ENCODE data around the gene PAX7. TPM values are rescaled to one million over a fixed set of nuclear protein-coding genes. Genes with fewer than 3 reads are reported as not detected.

PAX7 gene
- total RNA-seq, 1 experiment from 2014 or later = 0.15 TPM

DNA sequence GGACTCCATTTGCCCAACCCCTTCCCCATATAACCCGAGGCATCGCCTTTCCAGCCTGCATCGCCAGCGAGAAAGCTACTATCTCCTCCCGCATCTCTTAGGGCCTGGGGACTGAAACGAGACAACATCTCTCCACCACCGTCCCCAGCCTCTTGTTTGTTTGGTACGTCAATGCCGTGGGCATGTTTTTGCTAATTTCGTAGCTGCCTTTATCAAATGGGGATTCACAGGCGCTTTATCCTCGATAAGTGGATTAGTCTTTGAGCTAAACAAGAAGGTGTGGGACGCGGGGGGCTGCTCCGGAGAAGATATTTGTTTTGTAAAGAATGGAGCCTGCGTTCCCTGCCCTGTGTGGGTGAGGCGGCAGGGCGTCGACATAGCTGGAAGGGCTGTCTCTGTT is 91.6 kb downstream of the PAX7 start:
- Histone ChIP-seq H3K23me2 (ENCODE audit: insufficient read length, low read depth, low read length, poor library complexity, severe bottlenecking) (no peaks in the 10 kb centered on the region), H2AFZ (ENCODE audit: low read length) (no peak overlapping the region), H4K8ac (replicated peaks; ENCODE audit: insufficient read length, low read depth, low read length) (no peak overlapping the region), H3K18ac (ENCODE audit: insufficient read length, low read depth, low read length) (no peak overlapping the region), H4K91ac (ENCODE audit: insufficient read length, low read depth, low read length) (no peak overlapping the region), H3K23ac (ENCODE audit: insufficient read length, low read depth, low read length) (no peak overlapping the region), H2BK120ac (ENCODE audit: low read depth, low read length, poor library complexity, severe bottlenecking) (no peak overlapping the region), H2BK20ac (ENCODE audit: low read depth, low read length, poor library complexity, severe bottlenecking) (no peak overlapping the region), H3K79me1 (ENCODE audit: insufficient read depth, low read depth, low read length, poor library complexity, severe bottlenecking) (no peaks in the 10 kb centered on the region), H4K5ac (ENCODE audit: insufficient read length, low read depth, low read length) (no peak overlapping the region), H3K56ac (ENCODE audit: insufficient read length, low read depth, low read length) (no peak overlapping the region), H2BK12ac (ENCODE audit: insufficient read length, low read depth, low read length) (no peak overlapping the region), H2AK5ac (ENCODE audit: insufficient read length, low read length) (no peak overlapping the region), H3K79me2 (ENCODE audit: insufficient read depth, low read length) (no peaks in the 10 kb centered on the region), H3K4me1 (ENCODE audit: insufficient read depth, low read length) (no peaks in the 10 kb centered on the region), H3K9me3 (ENCODE audit: control insufficient read depth, low read depth, low read length) (no peaks in the 10 kb centered on the region), H3K4me2 (ENCODE audit: insufficient read depth, insufficient read length, low read length) (no peak overlapping the region), H3T11ph (ENCODE audit: low read length) (no peak overlapping the region), H4K20me1 (ENCODE audit: control insufficient read depth, insufficient read depth, insufficient read length) (no peaks in the 10 kb centered on the region), H3K27ac (ENCODE audit: insufficient read length, low read depth, low read length) (no peak overlapping the region), H2BK5ac (ENCODE audit: insufficient read length, low read length) (no peak overlapping the region), H3K14ac (ENCODE audit: insufficient read depth, low read length) (no peak overlapping the region), H3K27me3 (ENCODE audit: insufficient read depth, low read length) (peaks cover 19% of the 10 kb centered on the region; the same call in 1 of the 2 replicates), H3K4ac (ENCODE audit: low read depth, low read length) (no peak overlapping the region), H3K9ac (ENCODE audit: extremely low read depth, insufficient read length, low read length) (no peak overlapping the region), H2BK15ac (ENCODE audit: low read depth, low read length) (no peak overlapping the region)
- WGBS (ENCODE audit: extremely low coverage, insufficient read length, low lambda C conversion rate) = no CpG with 5 or more reads among the region's 19 CpGs
- no peak overlapping the region for H3K27ac Mint-ChIP-seq
- peaks cover 79% of the 10 kb centered on the region for H3K27me3 Mint-ChIP-seq (ENCODE audit: low read depth)
- peaks cover 9 to 35% of the 10 kb centered on the region in 2 experiments for H3K4me1 Mint-ChIP-seq
- TF ChIP-seq, protein P1, sequence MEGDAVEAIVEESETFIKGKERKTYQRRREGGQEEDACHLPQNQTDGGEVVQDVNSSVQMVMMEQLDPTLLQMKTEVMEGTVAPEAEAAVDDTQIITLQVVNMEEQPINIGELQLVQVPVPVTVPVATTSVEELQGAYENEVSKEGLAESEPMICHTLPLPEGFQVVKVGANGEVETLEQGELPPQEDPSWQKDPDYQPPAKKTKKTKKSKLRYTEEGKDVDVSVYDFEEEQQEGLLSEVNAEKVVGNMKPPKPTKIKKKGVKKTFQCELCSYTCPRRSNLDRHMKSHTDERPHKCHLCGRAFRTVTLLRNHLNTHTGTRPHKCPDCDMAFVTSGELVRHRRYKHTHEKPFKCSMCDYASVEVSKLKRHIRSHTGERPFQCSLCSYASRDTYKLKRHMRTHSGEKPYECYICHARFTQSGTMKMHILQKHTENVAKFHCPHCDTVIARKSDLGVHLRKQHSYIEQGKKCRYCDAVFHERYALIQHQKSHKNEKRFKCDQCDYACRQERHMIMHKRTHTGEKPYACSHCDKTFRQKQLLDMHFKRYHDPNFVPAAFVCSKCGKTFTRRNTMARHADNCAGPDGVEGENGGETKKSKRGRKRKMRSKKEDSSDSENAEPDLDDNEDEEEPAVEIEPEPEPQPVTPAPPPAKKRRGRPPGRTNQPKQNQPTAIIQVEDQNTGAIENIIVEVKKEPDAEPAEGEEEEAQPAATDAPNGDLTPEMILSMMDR (conservative IDR thresholded peaks at IDR 0.05) = no peak
- H3K4me3 Mint-ChIP-seq = no peak overlapping the region
- no peak for DNase-seq
- H3K36me3 Mint-ChIP-seq (ENCODE audit: insufficient read depth in 1 of 3, low read depth in 3 of 3) = no peaks in the 10 kb centered on the region
- H3K9me3 Mint-ChIP-seq = no peaks in the 10 kb centered on the region; a peak in 2 of 5 replicates

All from H9 (cell line).